GM19372 (cell line): ENCODE measurements around the gene SFXN1.

ENCODE experiments used
- ATAC-seq: cut with Tn5 transposase; IDR thresholded peaks from one replicate; pipeline ENCODE4 v1.9.1; 2021; ENCODE audit warnings: mild to moderate bottlenecking, low read depth, moderate library complexity; ENCODE audit not compliant: unreplicated experiment

The SFXN1 gene

GRCh38 chr5:175464942-175465233, 13.5 kb upstream of the SFXN1 start:
- no peak for ATAC-seq

- no peak for ATAC-seq
Observed at GRCh38 chr5:175465282-175465681, 13.1 kb upstream of the SFXN1 start.

GRCh38 chr5:175466700-175467318, 11.6 kb upstream of the SFXN1 start:
- no peak for ATAC-seq

GRCh38 chr5:175467983-175468690, 10.2 kb upstream of the SFXN1 start:
- ATAC-seq, result no peak

- ATAC-seq, result no peak
Observed at GRCh38 chr5:175468892-175469291, 9.5 kb upstream of the SFXN1 start.

- no peak for ATAC-seq
Observed at GRCh38 chr5:175469916-175470315, 8.4 kb upstream of the SFXN1 start.

GRCh38 chr5:175470781-175471180, 7.6 kb upstream of the SFXN1 start:
- no peak for ATAC-seq

GRCh38 chr5:175471196-175471595, 7.2 kb upstream of the SFXN1 start:
- ATAC-seq, result no peak

- no peak for ATAC-seq
Observed at GRCh38 chr5:175471628-175472027, 6.7 kb upstream of the SFXN1 start.

- no peak for ATAC-seq
Observed at GRCh38 chr5:175472378-175472777, 6.0 kb upstream of the SFXN1 start.

GRCh38 chr5:175475248-175475647, 3.1 kb upstream of the SFXN1 start:
- no peak for ATAC-seq

- ATAC-seq, result no peak
Observed at GRCh38 chr5:175477440-175477839, 920 bp upstream of the SFXN1 start.

- ATAC-seq, result no peak
Observed at GRCh38 chr5:175478008-175478383, 364 bp upstream of the SFXN1 start.

- ATAC-seq, result no peak
Observed at GRCh38 chr5:175479125-175479881, 943 bp downstream of the SFXN1 start.

GRCh38 chr5:175483337-175483736, 5.0 kb downstream of the SFXN1 start:
- ATAC-seq, result no peak

- no peak for ATAC-seq
Observed at GRCh38 chr5:175484322-175484721, 6.0 kb downstream of the SFXN1 start.

- ATAC-seq, result no peak
Observed at GRCh38 chr5:175484829-175485228, 6.5 kb downstream of the SFXN1 start.

- no peak for ATAC-seq
Observed at GRCh38 chr5:175485631-175486030, 7.3 kb downstream of the SFXN1 start.

GRCh38 chr5:175487514-175488222, 9.3 kb downstream of the SFXN1 start:
- no peak for ATAC-seq

- no peak for ATAC-seq
Observed at GRCh38 chr5:175489693-175490443, 11.5 kb downstream of the SFXN1 start.

- no peak for ATAC-seq
Observed at GRCh38 chr5:175491223-175491622, 12.9 kb downstream of the SFXN1 start.
